ENCODE data around the gene PLA2G15. TPM values are rescaled to one million over a fixed set of nuclear protein-coding genes. Genes with fewer than 3 reads are reported as not detected.
A peak's percentile ranks its signal among the peaks of the same experiment; 100 is the strongest.

PLA2G15 gene
- total and polyA plus RNA-seq, 2 of the 13 experiments (the other 11 are each of a cell fraction or from before 2014, with no cell fraction given), result 14.4 to 23.7 TPM

DNA sequence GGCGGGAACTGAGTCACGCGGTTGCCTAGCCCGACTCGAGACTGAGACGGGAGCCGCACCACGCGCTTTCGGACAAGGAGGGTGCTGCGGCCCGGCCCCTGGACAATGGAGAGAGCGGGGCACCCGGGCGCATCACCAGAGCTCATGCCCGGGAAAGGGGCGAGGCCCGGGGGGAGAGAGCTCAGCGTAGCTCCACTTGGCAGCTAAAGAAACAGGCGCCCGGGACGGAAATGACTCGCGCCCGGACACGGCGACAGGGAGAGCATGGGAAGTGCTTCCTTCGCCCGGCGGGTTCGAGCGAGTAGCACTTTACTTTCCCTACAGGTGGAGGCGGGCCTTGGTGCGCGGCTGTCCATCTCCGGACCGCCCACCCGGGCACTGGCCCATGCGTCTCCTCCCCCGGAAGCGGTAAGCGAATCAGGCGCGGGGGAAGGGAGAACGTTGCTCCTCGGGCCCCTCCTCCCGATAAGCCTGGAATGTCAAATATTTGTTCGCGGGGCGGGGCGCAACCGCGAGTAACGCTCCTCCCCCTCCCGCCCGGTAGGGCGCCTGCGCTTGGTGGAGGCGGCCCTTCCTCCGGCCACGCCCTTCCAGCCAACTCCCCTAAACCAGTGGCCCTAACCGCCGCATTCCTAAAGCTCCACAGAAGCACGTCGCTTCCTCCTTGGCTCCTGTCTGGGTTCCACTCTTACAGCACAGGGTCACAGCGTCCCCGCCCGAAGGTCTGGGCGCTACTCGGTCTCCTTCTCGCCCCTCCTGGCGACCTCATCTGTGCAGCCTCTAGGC, 7.7 kb upstream of the PLA2G15 start (continued):
- TF ChIP-seq, protein P1, sequence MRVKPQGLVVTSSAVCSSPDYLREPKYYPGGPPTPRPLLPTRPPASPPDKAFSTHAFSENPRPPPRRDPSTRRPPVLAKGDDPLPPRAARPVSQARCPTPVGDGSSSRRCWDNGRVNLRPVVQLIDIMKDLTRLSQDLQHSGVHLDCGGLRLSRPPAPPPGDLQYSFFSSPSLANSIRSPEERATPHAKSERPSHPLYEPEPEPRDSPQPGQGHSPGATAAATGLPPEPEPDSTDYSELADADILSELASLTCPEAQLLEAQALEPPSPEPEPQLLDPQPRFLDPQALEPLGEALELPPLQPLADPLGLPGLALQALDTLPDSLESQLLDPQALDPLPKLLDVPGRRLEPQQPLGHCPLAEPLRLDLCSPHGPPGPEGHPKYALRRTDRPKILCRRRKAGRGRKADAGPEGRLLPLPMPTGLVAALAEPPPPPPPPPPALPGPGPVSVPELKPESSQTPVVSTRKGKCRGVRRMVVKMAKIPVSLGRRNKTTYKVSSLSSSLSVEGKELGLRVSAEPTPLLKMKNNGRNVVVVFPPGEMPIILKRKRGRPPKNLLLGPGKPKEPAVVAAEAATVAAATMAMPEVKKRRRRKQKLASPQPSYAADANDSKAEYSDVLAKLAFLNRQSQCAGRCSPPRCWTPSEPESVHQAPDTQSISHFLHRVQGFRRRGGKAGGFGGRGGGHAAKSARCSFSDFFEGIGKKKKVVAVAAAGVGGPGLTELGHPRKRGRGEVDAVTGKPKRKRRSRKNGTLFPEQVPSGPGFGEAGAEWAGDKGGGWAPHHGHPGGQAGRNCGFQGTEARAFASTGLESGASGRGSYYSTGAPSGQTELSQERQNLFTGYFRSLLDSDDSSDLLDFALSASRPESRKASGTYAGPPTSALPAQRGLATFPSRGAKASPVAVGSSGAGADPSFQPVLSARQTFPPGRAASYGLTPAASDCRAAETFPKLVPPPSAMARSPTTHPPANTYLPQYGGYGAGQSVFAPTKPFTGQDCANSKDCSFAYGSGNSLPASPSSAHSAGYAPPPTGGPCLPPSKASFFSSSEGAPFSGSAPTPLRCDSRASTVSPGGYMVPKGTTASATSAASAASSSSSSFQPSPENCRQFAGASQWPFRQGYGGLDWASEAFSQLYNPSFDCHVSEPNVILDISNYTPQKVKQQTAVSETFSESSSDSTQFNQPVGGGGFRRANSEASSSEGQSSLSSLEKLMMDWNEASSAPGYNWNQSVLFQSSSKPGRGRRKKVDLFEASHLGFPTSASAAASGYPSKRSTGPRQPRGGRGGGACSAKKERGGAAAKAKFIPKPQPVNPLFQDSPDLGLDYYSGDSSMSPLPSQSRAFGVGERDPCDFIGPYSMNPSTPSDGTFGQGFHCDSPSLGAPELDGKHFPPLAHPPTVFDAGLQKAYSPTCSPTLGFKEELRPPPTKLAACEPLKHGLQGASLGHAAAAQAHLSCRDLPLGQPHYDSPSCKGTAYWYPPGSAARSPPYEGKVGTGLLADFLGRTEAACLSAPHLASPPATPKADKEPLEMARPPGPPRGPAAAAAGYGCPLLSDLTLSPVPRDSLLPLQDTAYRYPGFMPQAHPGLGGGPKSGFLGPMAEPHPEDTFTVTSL (CRISPR knock-in tag; IDR thresholded peaks at IDR 0.05; ENCODE audit: borderline replicate concordance), result peak; percentile 72
- TF ChIP-seq, protein P2, sequence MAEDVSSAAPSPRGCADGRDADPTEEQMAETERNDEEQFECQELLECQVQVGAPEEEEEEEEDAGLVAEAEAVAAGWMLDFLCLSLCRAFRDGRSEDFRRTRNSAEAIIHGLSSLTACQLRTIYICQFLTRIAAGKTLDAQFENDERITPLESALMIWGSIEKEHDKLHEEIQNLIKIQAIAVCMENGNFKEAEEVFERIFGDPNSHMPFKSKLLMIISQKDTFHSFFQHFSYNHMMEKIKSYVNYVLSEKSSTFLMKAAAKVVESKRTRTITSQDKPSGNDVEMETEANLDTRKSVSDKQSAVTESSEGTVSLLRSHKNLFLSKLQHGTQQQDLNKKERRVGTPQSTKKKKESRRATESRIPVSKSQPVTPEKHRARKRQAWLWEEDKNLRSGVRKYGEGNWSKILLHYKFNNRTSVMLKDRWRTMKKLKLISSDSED (CRISPR knock-in tag; IDR thresholded peaks at IDR 0.05), result no peak
- TF ChIP-seq, protein P3, sequence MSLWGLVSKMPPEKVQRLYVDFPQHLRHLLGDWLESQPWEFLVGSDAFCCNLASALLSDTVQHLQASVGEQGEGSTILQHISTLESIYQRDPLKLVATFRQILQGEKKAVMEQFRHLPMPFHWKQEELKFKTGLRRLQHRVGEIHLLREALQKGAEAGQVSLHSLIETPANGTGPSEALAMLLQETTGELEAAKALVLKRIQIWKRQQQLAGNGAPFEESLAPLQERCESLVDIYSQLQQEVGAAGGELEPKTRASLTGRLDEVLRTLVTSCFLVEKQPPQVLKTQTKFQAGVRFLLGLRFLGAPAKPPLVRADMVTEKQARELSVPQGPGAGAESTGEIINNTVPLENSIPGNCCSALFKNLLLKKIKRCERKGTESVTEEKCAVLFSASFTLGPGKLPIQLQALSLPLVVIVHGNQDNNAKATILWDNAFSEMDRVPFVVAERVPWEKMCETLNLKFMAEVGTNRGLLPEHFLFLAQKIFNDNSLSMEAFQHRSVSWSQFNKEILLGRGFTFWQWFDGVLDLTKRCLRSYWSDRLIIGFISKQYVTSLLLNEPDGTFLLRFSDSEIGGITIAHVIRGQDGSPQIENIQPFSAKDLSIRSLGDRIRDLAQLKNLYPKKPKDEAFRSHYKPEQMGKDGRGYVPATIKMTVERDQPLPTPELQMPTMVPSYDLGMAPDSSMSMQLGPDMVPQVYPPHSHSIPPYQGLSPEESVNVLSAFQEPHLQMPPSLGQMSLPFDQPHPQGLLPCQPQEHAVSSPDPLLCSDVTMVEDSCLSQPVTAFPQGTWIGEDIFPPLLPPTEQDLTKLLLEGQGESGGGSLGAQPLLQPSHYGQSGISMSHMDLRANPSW (CRISPR knock-in tag; IDR thresholded peaks at IDR 0.05; ENCODE audit: borderline replicate concordance), result no peak; the same call in 1 of the 2 replicates
- TF ChIP-seq SOX13 (IDR thresholded peaks at IDR 0.05) (no peak), SOX13 (CRISPR knock-in tag; conservative IDR thresholded peaks at IDR 0.05 in 1 of 2, IDR thresholded peaks at IDR 0.05 in 1 of 2) (peak in 1 of 2 experiments; percentile 81; a peak in 3 of 4 replicates), NCOA2 (CRISPR knock-in tag; IDR thresholded peaks at IDR 0.05) (peak; percentile 91), NFRKB (IDR thresholded peaks at IDR 0.05) (no peak), SMC3 (IDR thresholded peaks at IDR 0.05; ENCODE audit: low read length) (no peak), YEATS4 (CRISPR knock-in tag; IDR thresholded peaks at IDR 0.05; ENCODE audit: borderline replicate concordance) (peak; percentile 76; the same call in 1 of the 2 replicates), ZNF451 (CRISPR knock-in tag; IDR thresholded peaks at IDR 0.05) (peak; percentile 75; the same call in 1 of the 2 replicates), ZNF629 (CRISPR knock-in tag; conservative IDR thresholded peaks at IDR 0.05) (0 out of 2 replicates have a peak, but pooled peaks have one; percentile 18), ZNF720 (CRISPR knock-in tag; IDR thresholded peaks at IDR 0.05) (no peak), ZSCAN12 (CRISPR knock-in tag; IDR thresholded peaks at IDR 0.05) (0 out of 2 replicates have a peak, but pooled peaks have one; percentile 69), ZSCAN30 (CRISPR knock-in tag; IDR thresholded peaks at IDR 0.05) (no peak; the same call in 1 of the 2 replicates)
- TF ChIP-seq, protein P4, sequence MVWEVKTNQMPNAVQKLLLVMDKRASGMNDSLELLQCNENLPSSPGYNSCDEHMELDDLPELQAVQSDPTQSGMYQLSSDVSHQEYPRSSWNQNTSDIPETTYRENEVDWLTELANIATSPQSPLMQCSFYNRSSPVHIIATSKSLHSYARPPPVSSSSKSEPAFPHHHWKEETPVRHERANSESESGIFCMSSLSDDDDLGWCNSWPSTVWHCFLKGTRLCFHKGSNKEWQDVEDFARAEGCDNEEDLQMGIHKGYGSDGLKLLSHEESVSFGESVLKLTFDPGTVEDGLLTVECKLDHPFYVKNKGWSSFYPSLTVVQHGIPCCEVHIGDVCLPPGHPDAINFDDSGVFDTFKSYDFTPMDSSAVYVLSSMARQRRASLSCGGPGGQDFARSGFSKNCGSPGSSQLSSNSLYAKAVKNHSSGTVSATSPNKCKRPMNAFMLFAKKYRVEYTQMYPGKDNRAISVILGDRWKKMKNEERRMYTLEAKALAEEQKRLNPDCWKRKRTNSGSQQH (CRISPR knock-in tag; IDR thresholded peaks at IDR 0.05; ENCODE audit: low read depth), result peak; percentile 87
- TF ChIP-seq, protein P5, sequence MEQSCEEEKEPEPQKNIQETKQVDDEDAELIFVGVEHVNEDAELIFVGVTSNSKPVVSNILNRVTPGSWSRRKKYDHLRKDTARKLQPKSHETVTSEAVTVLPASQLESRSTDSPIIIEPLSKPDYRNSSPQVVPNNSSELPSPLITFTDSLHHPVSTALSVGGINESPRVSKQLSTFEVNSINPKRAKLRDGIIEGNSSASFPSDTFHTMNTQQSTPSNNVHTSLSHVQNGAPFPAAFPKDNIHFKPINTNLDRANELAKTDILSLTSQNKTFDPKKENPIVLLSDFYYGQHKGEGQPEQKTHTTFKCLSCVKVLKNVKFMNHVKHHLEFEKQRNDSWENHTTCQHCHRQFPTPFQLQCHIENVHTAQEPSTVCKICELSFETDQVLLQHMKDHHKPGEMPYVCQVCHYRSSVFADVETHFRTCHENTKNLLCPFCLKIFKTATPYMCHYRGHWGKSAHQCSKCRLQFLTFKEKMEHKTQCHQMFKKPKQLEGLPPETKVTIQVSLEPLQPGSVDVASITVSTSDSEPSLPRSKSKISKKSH (CRISPR knock-in tag; IDR thresholded peaks at IDR 0.05; ENCODE audit: borderline replicate concordance), result no peak

Data from HepG2 (cell line).